Activated CD8-positive, alpha-beta memory T cell treated with anti-CD3 and anti-CD28 coated beads for 36 hours (primary cell): ENCODE data around the gene GEMIN5. TPM values are rescaled to one million over a fixed set of nuclear protein-coding genes. Genes with fewer than 3 reads are reported as not detected.

Source experiments
- CTCF ChIA-PET: fragments of 350-600 bp; sonication (Branson Sonifier 250); formaldehyde crosslinking; loops from one replicate; lab custom pipeline; 2021; ENCODE audit warnings: antibody characterized with exemption; lab: Charles Lee
- POLR2A ChIA-PET: fragments of 350-600 bp; sonication (Branson Sonifier 250); formaldehyde crosslinking; loops from one replicate; lab custom pipeline; 2021; ENCODE audit warnings: antibody characterized with exemption; lab: Charles Lee
- total RNA-seq, 2 experiments: library from RNA; stranded (reverse); gene quantifications; one replicate each; pipeline ENCODE4 v1.2.3, GENCODE V29; 2021

GEMIN5 gene
- total RNA-seq, 2 experiments from 2014 or later, result 46.0 to 48.8 TPM

DNA sequence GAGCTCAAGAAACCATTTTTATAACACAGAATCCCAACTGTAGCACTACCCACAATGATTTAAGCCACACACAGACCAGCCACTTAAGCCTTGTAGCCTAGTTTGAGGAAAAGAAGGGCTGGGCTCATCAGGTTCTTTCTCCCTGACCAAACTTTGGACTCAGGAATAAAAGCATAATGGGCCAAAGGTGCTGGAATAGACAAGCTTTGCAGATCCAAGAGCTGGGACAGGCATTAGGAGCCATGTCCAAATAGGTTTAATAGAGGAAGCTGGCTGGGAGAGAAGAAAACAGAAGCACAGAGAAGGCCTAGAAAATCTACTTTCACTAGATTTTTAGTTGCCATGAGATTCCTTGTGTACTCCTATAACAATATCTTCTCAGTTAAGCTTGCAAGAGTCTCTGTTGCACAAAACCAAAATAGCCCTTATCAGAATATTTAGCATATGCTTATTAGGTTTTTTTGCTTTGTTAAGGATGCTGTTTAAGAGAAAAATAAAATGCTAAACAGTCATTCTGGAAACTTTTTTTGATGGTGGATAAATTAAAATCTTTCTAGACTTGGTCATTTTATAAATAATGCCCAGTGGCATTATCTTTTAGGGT lies 41.3 kb downstream of the GEMIN5 start:
- ChIA-PET POLR2A (no interaction called here), CTCF (interaction anchor here (0.6 kb wide), 1 partner anchor 263 kb away, joined by 4 read pairs; no protein-coding TSS in a partner anchor)

DNA sequence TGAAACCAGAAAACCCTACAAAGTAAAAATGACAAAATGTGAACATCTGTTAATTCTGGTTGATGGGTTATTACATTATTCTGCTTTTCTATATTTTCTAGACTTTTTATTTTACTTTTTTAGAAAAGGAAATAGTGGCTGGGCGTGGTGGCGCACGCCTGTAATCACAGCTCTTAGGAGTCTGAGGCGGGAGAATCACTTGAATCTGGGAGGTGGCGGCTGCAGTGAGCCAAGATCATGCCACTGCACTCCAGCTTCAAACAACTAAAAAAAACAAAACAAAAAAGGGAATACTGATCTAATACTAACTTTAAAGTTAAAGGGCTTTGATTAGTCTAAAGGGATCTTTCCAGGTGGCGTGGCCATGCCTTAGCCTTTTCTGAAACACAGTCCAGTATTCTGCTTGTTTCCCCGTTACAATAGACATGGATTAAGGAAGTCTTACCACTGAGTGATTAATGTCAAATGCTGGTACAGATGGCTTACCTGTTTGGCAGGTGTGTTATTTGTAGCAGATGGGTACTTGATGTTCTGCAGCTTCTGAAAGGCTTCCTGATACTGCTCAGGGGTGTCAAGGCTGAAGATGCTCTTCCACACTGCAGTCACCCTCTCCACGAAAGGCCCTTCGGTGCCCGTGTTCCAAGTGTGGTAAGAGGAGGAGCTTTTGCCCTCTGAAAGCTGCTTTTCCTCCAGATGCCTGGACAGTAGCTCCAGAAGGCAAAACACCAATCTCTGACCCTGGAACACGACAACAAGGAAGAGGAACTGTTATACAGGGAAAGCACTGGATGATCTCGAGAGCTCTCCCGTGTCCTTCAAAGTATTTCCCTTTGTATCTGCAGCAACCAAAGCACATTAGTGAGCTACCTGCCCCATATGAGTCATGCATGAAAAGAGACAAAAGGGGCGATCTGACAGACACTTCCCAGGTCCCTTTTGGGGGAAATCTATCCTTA lies 42.1 kb downstream of the GEMIN5 start:
- ChIA-PET CTCF (interaction anchor here (0.6 kb wide), 1 partner anchor 262 kb away, joined by 4 read pairs; no protein-coding TSS in a partner anchor), POLR2A (no interaction called here)

DNA sequence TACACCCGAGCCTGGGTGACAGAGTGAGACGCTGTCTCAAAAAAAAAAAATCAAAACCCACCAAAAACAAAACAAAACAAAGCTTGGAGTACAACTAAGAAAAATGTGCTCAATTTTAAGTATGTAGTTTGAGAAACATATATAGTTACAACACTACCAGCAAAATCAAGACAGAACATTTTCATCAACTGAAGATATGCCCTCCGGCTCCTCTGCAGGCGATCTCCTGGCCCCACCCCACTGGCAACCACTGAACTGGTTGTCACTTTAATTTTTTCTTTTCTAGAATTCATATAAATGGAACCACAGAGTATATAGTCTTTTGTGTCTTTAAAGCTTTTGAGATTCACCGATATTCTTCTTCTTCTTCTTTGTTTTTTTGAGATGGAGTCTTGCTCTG lies 44.6 kb downstream of the GEMIN5 start:
- POLR2A ChIA-PET, result no interaction called here
- CTCF ChIA-PET, result no interaction called here

DNA sequence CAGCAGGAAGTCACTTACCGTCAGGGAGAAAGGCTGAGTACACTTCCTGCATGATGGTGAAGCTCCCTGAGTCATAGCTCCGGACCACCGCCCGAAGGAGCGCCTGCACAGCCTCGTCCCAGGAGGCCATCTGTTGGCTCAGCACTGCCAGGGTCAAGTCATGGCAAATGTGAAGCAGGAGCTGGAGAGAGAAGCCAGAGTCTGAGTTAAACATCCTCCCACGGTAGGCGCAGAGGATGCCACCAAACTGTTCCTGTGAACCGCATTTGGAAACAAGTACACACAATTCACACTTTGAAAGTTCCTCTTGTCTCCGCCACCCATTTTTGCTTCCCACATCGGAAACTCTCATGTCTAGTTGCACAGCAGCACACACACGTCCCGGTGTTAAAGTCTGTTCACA lies 45.6 kb downstream of the GEMIN5 start:
- POLR2A ChIA-PET, result no interaction called here
- CTCF ChIA-PET, result no interaction called here

DNA sequence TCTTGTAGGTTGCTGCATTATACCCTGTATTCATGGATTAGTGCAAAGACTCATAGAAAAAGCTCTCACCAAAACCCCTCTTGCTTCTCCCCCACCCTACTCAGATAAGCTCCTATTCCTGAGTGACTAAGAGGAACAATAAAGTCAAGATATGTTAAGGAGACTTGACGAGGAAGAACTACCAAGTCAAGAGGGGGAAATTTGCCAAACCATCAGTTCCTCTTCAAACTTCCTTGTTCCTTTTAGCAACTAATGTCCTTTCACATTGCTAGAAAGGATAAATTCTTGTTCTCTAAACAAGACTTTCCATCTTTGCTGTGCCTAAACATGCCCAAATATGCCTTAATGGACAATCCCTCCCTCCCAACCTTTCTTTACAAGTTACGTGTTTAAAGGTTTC lies 52.6 kb downstream of the GEMIN5 start:
- ChIA-PET POLR2A (no interaction called here), CTCF (no interaction called here)

DNA sequence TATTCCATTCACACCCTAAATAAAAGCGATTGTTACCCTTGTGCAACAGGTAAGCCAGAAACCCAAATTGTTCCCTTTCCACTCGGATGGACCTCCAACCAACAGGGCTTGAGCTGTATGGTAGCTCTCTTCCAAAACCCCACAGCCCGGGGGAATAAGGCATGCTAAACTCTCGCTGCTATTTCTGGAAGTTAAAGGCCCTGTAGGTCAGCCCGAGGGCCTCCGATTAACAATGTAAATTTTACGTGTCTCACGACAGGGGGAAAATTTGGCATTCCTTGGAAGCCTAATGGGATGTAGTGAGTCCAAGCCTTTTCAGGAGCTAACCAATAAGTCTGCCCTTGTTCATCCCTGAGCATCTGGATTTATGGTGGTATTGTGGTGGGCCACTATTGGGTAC lies 53.6 kb downstream of the GEMIN5 start:
- POLR2A ChIA-PET, result interaction anchor here (0.6 kb wide), 1 partner anchor 21 kb away, joined by 4 read pairs; no protein-coding TSS in a partner anchor
- CTCF ChIA-PET, result no interaction called here

DNA sequence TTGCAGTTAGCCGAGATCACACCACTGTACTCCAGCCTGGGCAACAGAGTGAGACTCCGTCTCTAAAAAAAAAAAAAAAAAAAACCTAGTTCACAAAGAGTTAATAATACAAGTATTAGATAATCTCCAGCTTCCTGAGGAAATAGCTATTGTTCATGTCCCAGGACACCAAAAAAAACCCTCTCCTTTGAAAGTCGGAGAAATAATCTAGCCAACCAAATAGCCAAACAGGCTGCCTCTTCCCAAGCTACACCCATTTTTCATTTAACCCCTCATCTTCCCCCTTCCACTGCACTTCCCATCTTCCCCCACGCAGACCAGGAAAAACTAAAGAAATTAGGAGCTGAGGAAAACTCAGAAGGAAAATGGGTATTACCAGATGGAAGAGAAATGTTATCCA lies 56.0 kb downstream of the GEMIN5 start:
- POLR2A ChIA-PET, result no interaction called here
- CTCF ChIA-PET, result no interaction called here

DNA sequence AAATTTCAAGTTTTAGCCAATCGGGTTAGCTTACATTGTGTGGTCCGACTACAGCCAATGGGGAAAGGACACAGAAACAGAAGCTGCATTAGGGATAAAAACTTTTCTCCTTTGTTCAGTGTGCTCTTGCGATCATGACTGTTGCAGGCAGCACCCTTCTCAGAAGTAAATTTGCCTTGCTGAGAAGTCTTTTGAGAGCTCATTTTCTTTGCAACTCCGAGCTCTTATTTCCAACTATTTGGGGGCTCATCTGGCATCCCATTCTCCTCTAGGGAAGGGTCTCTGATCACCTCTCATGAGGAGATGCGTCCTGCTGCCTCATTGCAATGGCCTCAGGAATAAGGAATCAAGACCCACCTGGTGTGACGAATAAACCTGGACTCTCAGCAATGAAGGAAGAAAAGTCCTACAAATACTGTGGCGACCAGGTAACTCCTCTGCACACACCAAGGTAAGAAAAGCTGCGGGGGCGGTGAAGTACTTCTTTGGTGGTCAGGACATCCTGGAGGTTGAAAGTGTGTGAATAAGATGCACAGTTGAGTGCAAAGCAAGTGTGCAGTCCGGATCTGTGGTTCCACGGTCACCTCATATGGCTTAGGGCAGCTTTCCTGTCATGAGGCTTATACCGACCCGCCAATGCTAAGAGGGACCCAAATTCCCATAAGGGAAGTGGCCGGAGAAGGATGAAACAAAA lies 59.2 kb downstream of the GEMIN5 start:
- POLR2A ChIA-PET, result interaction anchor here (0.6 kb wide), 1 partner anchor 45 kb away, joined by 3 read pairs; no protein-coding TSS in a partner anchor
- CTCF ChIA-PET, result no interaction called here

DNA sequence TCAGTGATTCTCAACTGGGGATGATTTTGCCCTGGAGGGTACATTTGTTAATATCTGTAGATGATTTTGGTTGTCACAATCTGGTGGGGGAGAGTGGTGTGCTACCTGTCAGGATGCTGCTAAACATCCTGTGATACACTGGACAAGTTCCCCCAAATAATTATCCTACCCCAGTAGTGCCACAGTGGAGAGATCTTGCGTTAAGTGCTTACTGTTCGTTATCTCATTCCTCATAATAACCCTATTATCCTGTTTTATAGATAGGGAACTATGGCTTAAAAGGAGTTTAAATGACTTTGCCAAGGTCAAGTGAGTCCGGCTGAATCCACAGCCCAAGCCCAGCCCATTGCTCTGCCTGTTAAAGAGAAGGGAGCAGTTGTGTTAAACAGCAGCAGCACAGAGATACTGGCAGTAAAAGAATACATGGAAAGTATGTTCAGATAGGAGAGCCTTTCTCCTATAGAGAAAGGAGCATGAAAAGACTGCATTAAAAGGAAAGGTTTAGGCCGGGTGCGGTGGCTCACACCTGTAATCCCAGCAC lies 64.2 kb downstream of the GEMIN5 start:
- ChIA-PET CTCF (no interaction called here), POLR2A (no interaction called here)

DNA sequence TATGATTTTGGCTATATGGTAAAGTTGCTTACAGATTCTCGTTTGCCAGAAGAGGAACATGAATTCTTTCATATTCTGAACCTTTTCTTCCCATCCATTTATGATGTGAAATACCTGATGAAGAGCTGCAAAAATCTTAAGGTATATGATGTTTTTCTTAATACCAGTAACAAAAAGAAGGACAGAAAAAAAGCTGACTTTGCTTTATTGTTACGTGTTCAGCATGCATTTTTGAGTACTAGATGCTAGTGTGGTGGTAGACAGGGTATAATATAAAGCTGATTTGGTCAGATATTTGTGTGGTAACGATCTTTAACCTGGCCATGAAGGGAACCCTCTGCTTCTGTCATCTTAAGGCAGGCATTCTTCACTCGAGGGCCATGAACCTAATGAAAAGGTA lies 66.3 kb downstream of the GEMIN5 start:
- ChIA-PET POLR2A (interaction anchor here (0.7 kb wide), 1 partner anchor 14 kb away, joined by 3 read pairs; no protein-coding TSS in a partner anchor), CTCF (interaction anchor here (1.2 kb wide), 1 partner anchor 16 kb away, joined by 3 read pairs; no protein-coding TSS in a partner anchor)

DNA sequence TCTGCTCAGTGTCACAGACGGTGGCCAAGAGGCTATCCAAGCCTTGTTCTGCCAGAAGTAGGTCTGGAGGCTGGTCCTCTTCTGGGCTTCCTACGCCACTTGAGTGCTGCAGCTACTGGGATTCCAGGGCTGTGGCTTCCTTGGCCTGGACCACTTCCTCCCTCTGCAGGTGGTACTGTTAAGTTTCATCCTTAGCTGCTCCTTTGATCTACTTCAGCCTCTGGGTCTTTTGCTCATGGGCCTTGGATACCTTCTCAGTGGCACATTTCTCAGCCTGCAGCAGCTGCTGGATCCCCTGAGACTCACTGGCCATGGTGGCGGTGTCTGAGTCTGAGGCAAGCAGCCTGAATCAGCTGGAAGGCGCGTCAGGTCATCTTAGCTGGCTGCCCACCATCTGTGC lies 69.3 kb downstream of the GEMIN5 start:
- POLR2A ChIA-PET, result interaction anchor here (0.7 kb wide), 1 partner anchor 237 kb away, joined by 5 read pairs; no protein-coding TSS in a partner anchor

DNA sequence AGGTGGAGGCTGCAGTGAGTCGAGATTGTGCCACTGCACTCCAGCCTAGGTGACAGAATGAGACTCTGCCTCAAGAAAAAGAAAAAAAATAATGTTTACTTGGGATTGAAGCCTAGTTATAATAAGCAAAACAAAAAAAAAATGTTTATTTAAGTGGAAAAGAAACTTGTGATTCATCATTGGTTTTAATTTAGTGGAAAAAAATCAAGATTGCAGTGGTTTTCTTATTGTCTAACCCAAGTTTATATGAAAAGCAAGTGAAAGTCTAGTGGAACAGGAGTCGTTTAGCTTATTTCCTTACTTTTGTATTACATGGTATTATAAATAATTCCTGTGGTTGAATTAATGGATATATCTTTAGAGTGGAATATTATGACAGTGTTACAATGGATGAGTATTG lies 71.2 kb downstream of the GEMIN5 start:
- POLR2A ChIA-PET, result no interaction called here

More for the DNA sequence above, 69.3 kb downstream of the GEMIN5 start:
- CTCF ChIA-PET, result no interaction called here

DNA sequence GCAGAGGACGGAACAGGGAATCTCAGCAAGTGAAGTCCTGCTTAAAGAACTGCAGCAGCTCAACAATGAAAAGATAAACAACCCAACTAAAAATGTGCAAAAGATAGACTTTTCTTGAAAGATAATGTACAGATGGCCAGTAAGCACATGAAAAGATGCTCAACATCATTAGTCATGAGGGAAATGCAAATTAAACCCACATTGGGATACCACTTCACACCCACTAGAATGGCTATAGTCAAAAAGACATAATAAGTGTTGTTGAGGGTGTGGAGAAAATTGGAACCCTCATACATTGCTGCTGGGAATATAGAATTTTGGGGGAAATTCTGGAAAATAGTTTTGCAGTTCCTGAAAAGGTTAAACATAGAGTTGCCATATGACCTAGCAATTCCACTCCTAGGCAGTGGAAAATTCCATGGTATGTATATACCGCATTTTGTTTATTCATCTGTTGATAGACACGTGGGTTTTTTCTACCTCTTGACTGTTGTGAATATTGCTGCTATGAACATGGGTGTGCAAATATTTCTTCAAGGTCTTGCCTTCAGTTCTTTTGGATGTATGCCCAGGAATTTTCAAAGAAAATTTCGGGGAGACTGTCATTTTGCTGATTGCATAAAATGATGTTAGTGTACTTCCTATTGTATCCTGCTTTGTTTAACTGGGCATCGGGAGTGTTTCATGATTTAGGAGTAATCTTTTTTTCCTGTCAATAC lies 72.4 kb downstream of the GEMIN5 start:
- CTCF ChIA-PET, result no interaction called here
- POLR2A ChIA-PET, result no interaction called here

More for the DNA sequence above, 71.2 kb downstream of the GEMIN5 start:
- CTCF ChIA-PET, result no interaction called here

DNA sequence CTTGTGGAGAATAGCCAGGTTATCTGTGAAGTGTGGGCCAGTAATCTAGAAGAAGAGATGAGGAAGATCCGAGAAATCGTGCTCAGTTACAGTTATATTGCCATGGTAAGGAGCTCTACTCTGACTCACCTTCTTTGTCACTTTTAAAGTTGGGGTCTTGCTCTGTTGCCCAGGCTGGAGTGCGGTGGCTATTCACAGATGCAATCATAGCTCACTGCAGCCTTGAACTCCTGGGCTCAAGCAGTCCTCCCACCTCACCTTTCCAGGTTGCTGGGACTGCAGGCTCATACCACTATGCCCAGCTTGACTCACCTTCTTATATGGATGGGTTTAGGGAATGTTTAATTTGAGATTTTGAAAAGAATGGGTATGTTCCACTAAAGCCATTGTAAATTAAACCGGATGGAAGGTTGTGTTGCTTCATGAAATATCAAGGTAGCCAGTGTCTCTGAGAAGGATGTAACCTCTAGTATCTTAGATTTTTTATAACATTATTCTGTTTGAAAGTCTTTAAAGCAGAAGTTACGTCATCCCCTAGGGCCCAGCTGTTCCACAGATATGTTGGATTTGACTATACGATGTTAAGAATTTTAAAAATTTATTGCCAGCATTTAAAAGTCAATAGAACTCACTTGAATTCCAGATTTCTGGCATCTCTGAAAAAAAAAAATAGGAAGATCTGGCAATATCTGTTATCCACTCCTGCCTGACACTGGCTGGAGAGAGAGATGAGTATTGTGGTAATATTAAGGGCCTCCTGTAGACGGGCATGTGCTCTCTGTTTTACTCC lies 74.5 kb downstream of the GEMIN5 start:
- ChIA-PET CTCF (no interaction called here), POLR2A (interaction anchor here (1.9 kb wide), 1 partner anchor 74 kb away, joined by 5 read pairs; the partner anchor contains the start of gene GEMIN5)

DNA sequence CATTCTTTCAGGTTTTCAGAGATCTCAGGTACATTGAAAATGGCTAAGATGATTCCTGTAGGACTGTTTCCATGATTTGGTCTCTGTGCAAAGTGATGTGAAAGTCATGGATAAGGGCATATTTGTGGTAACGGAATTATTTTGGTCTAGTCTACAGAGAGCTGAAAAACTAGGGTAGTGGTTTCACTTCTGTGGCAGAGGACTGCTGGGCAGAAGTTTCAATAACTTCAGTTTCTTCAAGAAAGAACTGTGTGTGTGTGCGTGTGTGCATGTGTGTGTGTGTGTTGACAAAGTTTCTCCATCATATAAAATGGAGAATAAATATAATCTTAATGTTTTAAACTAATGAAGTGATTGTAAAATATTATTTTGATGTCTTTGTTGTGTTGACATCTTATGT lies 75.2 kb downstream of the GEMIN5 start:
- CTCF ChIA-PET, result no interaction called here
- POLR2A ChIA-PET, result no interaction called here

DNA sequence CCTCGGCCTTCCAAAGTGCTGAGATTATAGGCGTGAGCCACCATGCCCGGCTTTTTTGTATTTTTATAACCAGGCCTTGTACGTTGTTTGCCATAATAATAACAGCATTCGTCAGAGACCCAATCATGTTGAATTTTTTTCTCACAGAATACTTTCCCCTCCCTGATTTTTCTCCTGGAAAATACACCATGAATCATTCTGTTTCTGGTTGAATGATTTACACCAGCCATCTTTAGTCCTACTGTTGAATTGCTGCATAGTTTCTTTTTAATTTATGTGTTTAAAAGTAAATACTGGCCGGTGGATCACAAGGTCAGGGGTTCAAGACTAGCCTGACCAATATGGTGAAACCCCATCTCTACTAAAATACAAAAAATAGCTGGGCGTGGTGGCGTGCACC lies 76.1 kb downstream of the GEMIN5 start:
- POLR2A ChIA-PET, result no interaction called here
- CTCF ChIA-PET, result no interaction called here

DNA sequence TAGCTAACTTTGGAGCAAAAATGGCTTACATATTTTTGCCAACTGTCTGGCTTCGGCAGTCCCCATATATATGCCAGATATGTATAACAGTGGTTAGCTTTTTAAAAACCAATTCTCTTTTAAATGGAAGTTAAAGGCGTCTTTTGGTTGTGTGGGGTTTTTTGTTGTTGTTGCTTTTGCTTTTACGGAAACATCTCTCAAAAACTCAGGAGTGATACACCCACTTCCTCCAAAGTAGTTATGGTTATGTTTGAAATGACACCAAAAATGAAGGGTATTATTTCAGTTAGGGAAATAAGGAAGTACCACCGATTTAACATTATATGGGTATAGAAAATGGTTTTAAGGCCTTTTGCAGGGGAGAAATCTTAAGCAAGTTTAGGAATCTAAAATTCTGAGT lies 77.2 kb downstream of the GEMIN5 start:
- ChIA-PET CTCF (no interaction called here), POLR2A (interaction anchor here (0.9 kb wide), 1 partner anchor 77 kb away, joined by 4 read pairs; the partner anchor contains the start of gene GEMIN5)

DNA sequence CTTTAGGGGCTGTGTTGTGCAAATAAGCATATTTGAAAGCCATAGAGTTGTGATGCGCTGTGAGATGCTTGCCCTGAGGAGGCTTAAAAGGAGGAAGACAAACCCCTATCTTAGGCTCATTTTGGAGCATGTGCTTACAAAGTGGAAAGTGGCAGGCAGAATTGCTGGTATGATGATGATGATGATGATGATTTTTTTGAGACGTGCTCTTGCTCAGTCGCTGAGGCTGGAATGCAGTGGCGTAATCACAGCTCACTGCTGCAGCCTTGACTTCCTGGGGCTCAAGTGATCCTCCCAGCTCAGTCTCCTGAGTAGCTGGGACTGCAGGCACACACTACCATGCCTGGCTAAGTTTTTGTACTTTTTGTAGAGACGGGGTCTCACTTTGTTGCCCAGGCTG lies 77.9 kb downstream of the GEMIN5 start:
- ChIA-PET POLR2A (interaction anchor here (0.9 kb wide), 1 partner anchor 77 kb away, joined by 4 read pairs; the partner anchor contains the start of gene GEMIN5), CTCF (no interaction called here)
